Kidney epithelial cell (primary cell): ENCODE results near the gene CLUH. TPM values are rescaled to one million over a fixed set of nuclear protein-coding genes. Genes with fewer than 3 reads are reported as not detected.

Experiments used
- DNase-seq: peaks from one replicate; pipeline ENCODE4 v3.0.0-alpha.2; 2010; ENCODE audit warnings: low read depth
- H3K27me3 ChIP-seq: 2 replicates; pipeline ENCODE4 v1.6.0; 2011; ENCODE audit warnings: low read length; ENCODE audit not compliant: control insufficient read depth, insufficient read depth
- H3K36me3 ChIP-seq: 2 replicates; pipeline ENCODE4 v1.5.1; 2011; ENCODE audit warnings: low read length; ENCODE audit not compliant: control insufficient read depth, insufficient read depth
- H3K4me3 ChIP-seq: 2 replicates; pipeline ENCODE4 v1.5.1; 2011; ENCODE audit warnings: low read depth, mild to moderate bottlenecking, control low read depth, low read length
- CTCF ChIP-seq: IDR thresholded peaks from 2 replicates; pipeline ENCODE4 v1.5.1; 2011; ENCODE audit warnings: mild to moderate bottlenecking, moderate library complexity, low read length, control low read depth, inconsistent platforms; ENCODE audit not compliant: insufficient read depth, poor library complexity, severe bottlenecking
- total RNA-seq: library from RNA; depleted of rRNA; stranded (reverse); fragments of >200 nt; gene quantifications from 2 replicates; pipeline ENCODE4 v1.2.3, GENCODE V29; 2015

Gene CLUH
- total RNA-seq, 1 donor from 2014 or later: 64.4 TPM

- DNase-seq: no peak
- no peak for TF ChIP-seq CTCF
- Histone ChIP-seq H3K4me3 (no peak overlapping the region), H3K36me3 (no peaks in the 10 kb centered on the region), H3K27me3 (no peaks in the 10 kb centered on the region)
Measured at GRCh38 chr17:2709183-2709661, 2.3 kb downstream of the CLUH start.

DNA sequence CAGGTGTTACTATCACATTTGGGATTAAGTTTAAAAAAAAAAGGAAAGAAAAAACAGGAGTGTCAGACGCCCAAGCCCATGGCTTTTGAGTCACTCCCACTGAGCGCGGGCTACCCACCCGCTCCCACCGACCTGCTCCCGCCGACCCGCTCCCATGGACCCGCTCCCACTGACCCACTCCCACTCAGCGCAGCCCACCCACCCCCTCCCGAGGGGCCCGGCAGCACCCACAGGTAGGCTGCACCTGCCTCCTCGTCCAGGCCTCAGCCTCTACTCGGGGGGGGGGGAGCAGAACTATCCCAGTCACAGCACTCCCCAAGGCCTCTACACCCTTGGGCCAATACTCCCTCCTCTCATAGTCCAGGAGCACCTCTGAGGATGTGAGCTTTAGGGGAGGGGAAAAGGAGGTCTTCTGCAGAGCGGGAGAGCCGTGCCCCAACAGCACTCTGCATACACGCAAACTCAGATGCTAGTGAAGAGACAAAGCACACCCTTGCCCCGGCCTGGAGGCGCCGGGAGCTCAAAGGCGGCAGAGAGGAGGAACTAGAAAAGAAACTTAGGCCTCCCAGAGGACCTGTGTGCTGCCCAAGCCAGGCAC, 2.9 kb downstream of the CLUH start:
- DNase-seq: no peak
- H3K36me3 ChIP-seq: no peaks in the 10 kb centered on the region
- no peaks in the 10 kb centered on the region for H3K27me3 ChIP-seq
- H3K4me3 ChIP-seq: no peak overlapping the region
- TF ChIP-seq CTCF: no peak

DNA sequence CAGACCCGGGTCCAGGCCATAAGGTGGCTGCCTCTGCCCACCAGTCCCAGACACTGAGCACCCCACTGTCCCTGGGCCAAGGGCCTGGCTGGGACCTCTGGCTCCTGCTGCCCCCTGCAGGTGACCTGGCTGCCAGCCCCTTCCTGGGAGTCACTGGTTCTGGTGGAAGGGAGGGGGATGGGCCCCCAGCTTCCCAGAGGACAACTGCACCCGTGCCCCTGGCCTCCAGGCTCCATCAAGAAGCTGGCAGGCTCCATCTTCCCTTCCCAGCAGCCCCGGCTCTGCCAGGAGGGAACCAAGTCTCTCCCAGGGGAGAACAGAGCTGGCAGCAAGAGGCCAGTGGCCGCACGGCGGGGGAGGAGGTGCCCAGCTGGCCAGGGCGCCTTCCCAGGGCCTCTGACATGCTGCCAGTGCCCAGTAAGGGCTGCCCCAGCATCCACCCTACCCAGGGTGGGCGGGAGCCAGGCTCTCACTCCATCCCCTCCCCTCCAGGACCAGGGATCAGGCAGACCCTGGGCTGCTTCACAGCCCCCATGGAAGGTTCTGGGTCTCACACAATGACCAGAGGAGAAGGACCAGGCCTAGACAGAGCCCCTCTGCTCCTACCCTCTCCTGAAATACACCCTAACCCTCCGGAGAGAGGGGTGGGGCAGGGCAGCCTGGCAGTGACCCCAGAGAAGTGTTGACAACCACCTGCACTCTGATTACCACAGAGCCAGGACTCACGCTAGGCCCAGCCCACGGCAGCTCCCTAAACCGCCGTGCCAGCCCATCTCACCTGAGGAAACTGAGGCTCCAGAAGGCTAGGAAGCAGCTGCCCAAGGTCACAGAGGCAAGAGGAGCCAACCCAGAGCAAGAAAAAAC, 3.6 kb downstream of the CLUH start:
- H3K4me3 ChIP-seq: no peak overlapping the region

GRCh38 chr17:2706911-2707510, 4.6 kb downstream of the CLUH start:
- no peak overlapping the region for H3K4me3 ChIP-seq
- H3K27me3 ChIP-seq: no peaks in the 10 kb centered on the region
- peaks cover 2% of the 10 kb centered on the region for H3K36me3 ChIP-seq
- DNase-seq: no peak
- no peak for TF ChIP-seq CTCF

More for the DNA sequence above, 3.6 kb downstream of the CLUH start:
- DNase-seq: no peak
- Histone ChIP-seq H3K27me3 (no peaks in the 10 kb centered on the region), H3K36me3 (peaks cover 2% of the 10 kb centered on the region)
- TF ChIP-seq CTCF: peak; percentile 58

- Histone ChIP-seq H3K4me3 (no peak overlapping the region), H3K36me3 (peaks cover 2% of the 10 kb centered on the region), H3K27me3 (no peaks in the 10 kb centered on the region)
- DNase-seq: no peak
- TF ChIP-seq CTCF: no peak
Measured at GRCh38 chr17:2705888-2706795, 5.4 kb downstream of the CLUH start.
